OCI-LY3 (cell line): ENCODE measurements around the gene CYP4F3.
"Not testable (repeated sequence)": the region's sequence is repeated elsewhere in the genome, so short reads cannot be mapped to it uniquely, and the experiment has no call there.

ENCODE experiments used
- H2AFZ ChIP-seq: fragments of 200-600, 300-600 bp; shearing (Covaris generic); 2 replicates; pipeline ENCODE4 v1.6.0; 2014; ENCODE audit warnings: antibody characterized with exemption, low read depth, low read length
- H3K27ac ChIP-seq: fragments of 200-600, 300-600 bp; sonication (generic); 2 replicates; pipeline ENCODE4 v1.5.1; 2014; ENCODE audit warnings: mild to moderate bottlenecking, low read length, moderate library complexity, mixed read lengths
- H3K27me3 ChIP-seq: fragments of 200-600, 300-600 bp; sonication (generic); 2 replicates; pipeline ENCODE4 v1.6.1; 2014; ENCODE audit warnings: low read depth, low read length, mixed read lengths
- H3K36me3 ChIP-seq: fragments of 200-600, 300-600 bp; sonication (generic); replicated peaks from 2 replicates; pipeline ENCODE3; 2014; ENCODE audit warnings: low read depth, low read length, mixed read lengths
- H3K4me1 ChIP-seq: fragments of 300-600, 200-600 bp; sonication (generic); 2 replicates; pipeline ENCODE4 v1.6.1; 2014; ENCODE audit warnings: low read length, mixed read lengths
- H3K4me2 ChIP-seq: fragments of 200-600, 300-600 bp; sonication (generic); 2 replicates; pipeline ENCODE4 v1.6.1; 2014; ENCODE audit warnings: low read length, mixed read lengths
- H3K4me3 ChIP-seq: fragments of 300-600, 200-600 bp; sonication (generic); 2 replicates; pipeline ENCODE4 v1.5.1; 2014; ENCODE audit warnings: antibody characterized with exemption, mild to moderate bottlenecking, low read length, moderate library complexity
- H3K79me2 ChIP-seq: fragments of 300-600, 200-600 bp; shearing (Covaris generic); 2 replicates; pipeline ENCODE4 v1.6.1; 2014; ENCODE audit warnings: mild to moderate bottlenecking, low read length, mixed read lengths
- H3K9ac ChIP-seq: fragments of 300-600, 200-600 bp; shearing (Covaris generic); 2 replicates; pipeline ENCODE4 v1.6.0; 2014; ENCODE audit warnings: mild to moderate bottlenecking, low read length, moderate library complexity
- H3K9me3 ChIP-seq: fragments of 200-600, 300-600 bp; shearing (Covaris generic); 2 replicates; pipeline ENCODE4 v1.6.1; 2014; ENCODE audit warnings: low read length, mixed read lengths; ENCODE audit not compliant: insufficient read depth
- H4K20me1 ChIP-seq: fragments of 200-600, 300-600 bp; sonication (generic); 2 replicates; pipeline ENCODE4 v1.6.1; 2016; ENCODE audit warnings: low read length, mixed read lengths; ENCODE audit not compliant: insufficient read depth
- CTCF ChIP-seq: fragments of 200-600, 300-600 bp; sonication (generic); IDR thresholded peaks from 2 replicates; pipeline ENCODE4 v1.5.1; 2014; ENCODE audit warnings: antibody characterized with exemption, low read length, low read depth
- EZH2phosphoT487 ChIP-seq: fragments of 200-600 bp; shearing (Covaris generic); IDR thresholded peaks from 2 replicates; pipeline ENCODE4 v1.6.1; 2018; ENCODE audit warnings: antibody characterized with exemption, mixed run types, low read depth

The CYP4F3 gene, protein sequence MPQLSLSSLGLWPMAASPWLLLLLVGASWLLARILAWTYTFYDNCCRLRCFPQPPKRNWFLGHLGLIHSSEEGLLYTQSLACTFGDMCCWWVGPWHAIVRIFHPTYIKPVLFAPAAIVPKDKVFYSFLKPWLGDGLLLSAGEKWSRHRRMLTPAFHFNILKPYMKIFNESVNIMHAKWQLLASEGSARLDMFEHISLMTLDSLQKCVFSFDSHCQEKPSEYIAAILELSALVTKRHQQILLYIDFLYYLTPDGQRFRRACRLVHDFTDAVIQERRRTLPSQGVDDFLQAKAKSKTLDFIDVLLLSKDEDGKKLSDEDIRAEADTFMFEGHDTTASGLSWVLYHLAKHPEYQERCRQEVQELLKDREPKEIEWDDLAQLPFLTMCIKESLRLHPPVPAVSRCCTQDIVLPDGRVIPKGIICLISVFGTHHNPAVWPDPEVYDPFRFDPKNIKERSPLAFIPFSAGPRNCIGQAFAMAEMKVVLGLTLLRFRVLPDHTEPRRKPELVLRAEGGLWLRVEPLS

DNA sequence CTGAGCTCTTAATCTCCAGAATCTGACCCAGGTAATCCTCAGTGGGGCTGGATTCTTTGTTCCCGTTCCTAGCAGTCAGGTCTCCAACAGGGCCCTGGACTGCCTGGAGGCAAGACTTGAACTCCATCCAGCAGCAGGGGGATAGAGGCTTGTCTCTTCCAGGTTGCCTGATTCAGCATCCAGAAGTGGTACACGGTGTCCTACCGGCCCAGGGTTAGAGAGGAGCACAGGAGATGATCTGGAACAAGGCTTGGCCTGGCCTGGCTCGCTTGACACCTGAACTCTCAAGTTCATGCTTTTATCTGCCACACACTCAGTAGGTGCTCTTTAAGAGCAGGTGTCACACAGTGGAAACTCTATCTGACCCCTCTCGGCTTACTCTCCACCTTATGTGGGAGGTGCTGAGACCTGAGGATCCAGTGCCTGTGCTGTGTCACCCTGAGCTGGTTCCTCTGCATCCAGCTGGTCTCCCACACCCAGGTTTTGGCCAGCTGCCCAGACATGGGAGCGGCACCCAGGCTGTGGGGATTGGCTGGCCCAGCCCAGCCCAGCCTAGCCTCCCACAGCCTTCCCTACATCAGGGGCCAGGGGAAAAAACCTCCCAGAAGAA, at the start of gene CYP4F3:
Gene CYP4F3 (plus strand): TSS at position 604 of the 610 bp plus-strand sequence. CDS start 519 bp downstream, outside the sequence.
- Histone ChIP-seq H3K9me3 (no peaks in the 10 kb centered on the region), H3K27ac (no peak within 1 kb of the TSS)

DNA sequence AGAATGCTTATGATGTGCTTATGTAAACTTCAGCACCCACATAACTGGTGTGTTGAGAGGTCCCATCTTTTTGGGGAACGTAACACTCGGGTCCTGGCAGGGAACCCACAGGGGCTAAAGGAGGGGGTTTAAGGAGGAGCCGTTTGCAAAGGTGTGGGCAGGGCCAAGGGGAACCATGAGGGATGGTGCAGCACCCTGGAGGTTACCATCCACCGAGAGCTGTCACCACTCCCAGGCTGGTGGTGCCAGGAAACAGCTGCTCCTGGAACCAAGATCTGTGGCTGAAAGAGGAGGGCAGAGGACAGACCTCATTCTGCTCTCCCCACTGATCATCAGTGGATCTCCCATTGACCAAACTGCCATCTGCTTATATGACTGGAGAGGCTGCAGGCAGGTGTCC, 48.9 kb upstream of the CYP4F3 start:
- Histone ChIP-seq H3K4me3 (no peak overlapping the region), H3K36me3 (no peaks in the 10 kb centered on the region), H3K4me2 (no peak overlapping the region), H3K9ac (no peak overlapping the region), H3K79me2 (no peaks in the 10 kb centered on the region), H3K4me1 (no peaks in the 10 kb centered on the region), H3K9me3 (no peaks in the 10 kb centered on the region), H3K27ac (no peak overlapping the region), H2AFZ (no peak overlapping the region), H4K20me1 (no peaks in the 10 kb centered on the region), H3K27me3 (0 out of 2 replicates have a peak, but pooled peaks cover 8% of the 10 kb centered on the region)
- TF ChIP-seq EZH2phosphoT487 (no peak), CTCF (no peak)

More for the DNA sequence above, at the start of gene CYP4F3:
- TF ChIP-seq EZH2phosphoT487 (no peak), CTCF (no peak)
- Histone ChIP-seq H3K4me2 (no peak within 1 kb of the TSS), H3K36me3 (no peaks in the 10 kb centered on the region), H2AFZ (no peak within 1 kb of the TSS), H3K27me3 (peaks cover 8% of the 10 kb centered on the region; the same call in 1 of the 2 replicates), H3K4me1 (no peaks in the 10 kb centered on the region), H3K9ac (no peak within 1 kb of the TSS), H3K79me2 (no peaks in the 10 kb centered on the region), H3K4me3 (no peak within 1 kb of the TSS), H4K20me1 (no peaks in the 10 kb centered on the region)

DNA sequence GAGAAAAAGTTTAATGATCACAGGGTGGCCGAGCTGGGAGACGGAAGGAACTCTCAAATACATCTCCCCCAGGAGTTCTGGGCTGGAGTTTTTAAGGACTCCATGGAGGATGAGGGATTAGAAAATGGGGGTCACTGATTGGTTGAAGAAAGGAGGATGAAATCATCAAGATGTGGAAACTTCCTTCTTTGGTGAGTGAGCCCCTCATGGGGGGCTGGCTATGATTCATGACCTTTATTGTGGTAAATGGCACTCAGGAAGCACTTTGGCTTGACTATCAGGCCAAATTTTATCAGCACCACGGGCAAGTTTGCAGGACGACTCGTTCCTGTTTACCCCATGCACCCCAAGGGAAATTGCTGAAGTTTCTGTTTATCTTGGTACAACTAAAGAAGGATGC, 48.2 kb upstream of the CYP4F3 start:
- H3K27me3 ChIP-seq, H3K36me3 ChIP-seq, H2AFZ ChIP-seq, H3K9me3 ChIP-seq, H3K27ac ChIP-seq, H3K4me3 ChIP-seq, H4K20me1 ChIP-seq, H3K4me2 ChIP-seq, H3K79me2 ChIP-seq, H3K9ac ChIP-seq, H3K4me1 ChIP-seq: not testable (repeated sequence)

DNA sequence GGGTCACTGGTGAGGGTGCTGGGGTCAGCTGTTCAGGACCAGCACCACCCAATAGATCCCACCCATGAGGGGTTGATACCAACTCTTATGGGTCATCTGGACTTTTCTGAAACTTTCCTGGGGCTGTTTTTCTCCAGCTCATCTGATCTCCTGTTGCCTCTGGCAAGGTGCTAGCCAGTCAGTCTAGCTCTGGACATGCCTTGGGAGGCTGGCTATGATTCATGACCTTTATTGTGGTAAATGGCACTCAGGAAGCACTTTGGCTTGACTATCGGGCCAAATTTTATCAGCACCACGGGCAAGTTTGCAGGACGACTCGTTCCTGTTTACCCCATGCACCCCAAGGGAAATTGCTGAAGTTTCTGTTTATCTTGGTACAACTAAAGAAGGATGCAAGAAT, 46.9 kb upstream of the CYP4F3 start:
- not testable (repeated sequence) for H3K36me3 ChIP-seq, H3K9ac ChIP-seq, H2AFZ ChIP-seq, H3K27ac ChIP-seq, H3K27me3 ChIP-seq, H3K4me1 ChIP-seq, H3K4me2 ChIP-seq, H3K79me2 ChIP-seq, H3K9me3 ChIP-seq, H4K20me1 ChIP-seq, H3K4me3 ChIP-seq

DNA sequence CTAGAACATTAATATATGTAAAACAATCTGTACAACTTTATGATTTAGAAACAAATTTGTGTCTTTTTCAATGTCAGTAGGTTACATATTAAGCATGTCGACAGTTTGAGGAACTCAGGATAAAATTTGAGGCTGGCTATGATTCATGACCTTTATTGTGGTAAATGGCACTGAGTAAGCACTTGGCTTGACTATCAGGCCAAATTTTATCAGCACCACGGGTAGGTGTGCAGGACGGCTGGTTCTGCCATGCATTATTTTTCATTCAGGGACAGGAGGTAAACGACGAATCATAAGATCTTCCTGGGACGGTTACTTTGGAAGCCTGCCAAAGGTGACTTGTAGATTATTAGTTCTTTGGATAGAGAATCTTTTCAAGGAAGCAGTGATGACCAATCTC, 45.6 kb upstream of the CYP4F3 start:
- no peak overlapping the region for H3K9ac ChIP-seq
- no peak overlapping the region for H3K27ac ChIP-seq
- no peaks in the 10 kb centered on the region for H3K4me1 ChIP-seq
- TF ChIP-seq CTCF (no peak), EZH2phosphoT487 (no peak)
- no peak overlapping the region for H3K4me2 ChIP-seq
- no peak overlapping the region for H3K4me3 ChIP-seq
- no peak overlapping the region for H2AFZ ChIP-seq
- H3K36me3 ChIP-seq: no peaks in the 10 kb centered on the region
- 0 out of 2 replicates have a peak, but pooled peaks cover 8% of the 10 kb centered on the region for H3K27me3 ChIP-seq
- H3K9me3 ChIP-seq: no peaks in the 10 kb centered on the region
- no peaks in the 10 kb centered on the region for H4K20me1 ChIP-seq
- no peaks in the 10 kb centered on the region for H3K79me2 ChIP-seq

- not testable (repeated sequence) for H4K20me1 ChIP-seq, H3K27me3 ChIP-seq, H3K79me2 ChIP-seq, H3K4me3 ChIP-seq, H3K9ac ChIP-seq, H3K9me3 ChIP-seq, H3K4me1 ChIP-seq, H2AFZ ChIP-seq, H3K27ac ChIP-seq, H3K36me3 ChIP-seq, H3K4me2 ChIP-seq
Observed at GRCh38 chr19:15607978-15608925, 32.4 kb upstream of the CYP4F3 start.
